Endothelial cell of umbilical vein (primary cell): ENCODE data around the gene FANCD2. TPM values are rescaled to one million over a fixed set of nuclear protein-coding genes. Genes with fewer than 3 reads are reported as not detected.

Experiments used
- BruUV-seq: library from RNA; stranded (reverse); fragments of 400-500 nt; replicated peaks from 2 replicates; lab custom pipeline; 2021; lab: Mats Ljungman, UMichigan
- CTCF ChIA-PET: fragments of 300-600, 350-600 bp; sonication (Branson Sonifier 250); formaldehyde crosslinking; loops from one replicate; lab custom pipeline; 2021; ENCODE audit warnings: antibody characterized with exemption, inconsistent platforms; lab: Charles Lee
- POLR2A ChIA-PET: fragments of 300-600, 350-600 bp; sonication (Branson Sonifier 250); formaldehyde crosslinking; loops from one replicate; lab custom pipeline; 2021; ENCODE audit warnings: antibody characterized with exemption, inconsistent platforms; lab: Charles Lee
- DNase-seq: peaks from one replicate; pipeline ENCODE4 v3.0.0-alpha.2; 2011; ENCODE audit warnings: low read depth, low spot score
- FAIRE-seq: peaks from 2 replicates; lab custom pipeline; 2011; peaks lifted over from hg19 to GRCh38; lab: Jason Lieb, UNC
- H2AFZ ChIP-seq: 2 replicates; pipeline ENCODE4 v1.6.0; 2012; ENCODE audit warnings: low read depth, low read length, control low read depth, inconsistent platforms
- H3K27ac ChIP-seq: 2 replicates; pipeline ENCODE4 v1.5.1; 2011; ENCODE audit warnings: low read depth, mild to moderate bottlenecking, control low read depth, low read length, moderate library complexity; ENCODE audit not compliant: insufficient read depth
- H3K27me3 ChIP-seq, 2 experiments: 2 replicates each; pipeline versions ENCODE4 v1.6.0 to v1.6.1; 2011; ENCODE audit warnings: low read length in 2 of 2, mixed read lengths in 1 of 2; ENCODE audit not compliant: control insufficient read depth in 2 of 2, insufficient read depth in 2 of 2
- H3K36me3 ChIP-seq, 2 experiments: 2 replicates in 1 of 2; 3 replicates in 1 of 2; pipeline ENCODE4 v1.5.1; 2011; ENCODE audit warnings: low read length in 2 of 2, mild to moderate bottlenecking in 1 of 2, moderate library complexity in 1 of 2; ENCODE audit not compliant: control insufficient read depth in 2 of 2, insufficient read depth in 2 of 2; ENCODE audit errors: extremely low read depth in 1 of 2
- H3K4me1 ChIP-seq: 3 replicates; pipeline ENCODE4 v1.5.1; 2011; ENCODE audit warnings: mild to moderate bottlenecking, low read length; ENCODE audit not compliant: control insufficient read depth, insufficient read depth; ENCODE audit errors: extremely low read depth
- H3K4me2 ChIP-seq: 2 replicates; pipeline ENCODE4 v1.6.1; 2011; ENCODE audit warnings: low read length, control low read depth, mixed read lengths; ENCODE audit not compliant: insufficient read depth
- H3K4me3 ChIP-seq, 3 experiments: fragments of 200-600 bp in 1 of 3; sonication (generic), shearing (Covaris generic) in 1 of 3; replicated peaks in 1 of 3; 2 replicates each; pipeline ENCODE4 v1.5.1; 2011 to 2016; ENCODE audit warnings: control low read depth in 3 of 3, low read length in 3 of 3, mild to moderate bottlenecking in 2 of 3, inconsistent platforms in 1 of 3, low read depth in 1 of 3, moderate library complexity in 1 of 3; ENCODE audit not compliant: insufficient read depth in 1 of 3
- H3K79me2 ChIP-seq: 2 replicates; pipeline ENCODE4 v1.6.0; 2012; ENCODE audit warnings: low read length, inconsistent platforms; ENCODE audit not compliant: control insufficient read depth, insufficient read depth
- H3K9ac ChIP-seq: replicated peaks from 2 replicates; pipeline ENCODE3; 2011; ENCODE audit warnings: low read length, control low read depth; ENCODE audit not compliant: insufficient read depth; ENCODE audit errors: extremely low read depth
- H3K9me1 ChIP-seq: replicated peaks from 3 replicates; pipeline ENCODE4 v1.6.0; 2011; ENCODE audit warnings: mild to moderate bottlenecking, low read length; ENCODE audit not compliant: control insufficient read depth, insufficient read depth; ENCODE audit errors: extremely low read depth
- H3K9me3 ChIP-seq: replicated peaks from 2 replicates; pipeline ENCODE4 v1.5.1; 2012; ENCODE audit warnings: low read length, inconsistent platforms; ENCODE audit not compliant: control insufficient read depth, insufficient read depth
- H4K20me1 ChIP-seq: replicated peaks from 2 replicates; pipeline ENCODE3; 2011; ENCODE audit warnings: mild to moderate bottlenecking, low read length; ENCODE audit not compliant: control insufficient read depth, insufficient read depth; ENCODE audit errors: extremely low read depth
- EZH2 ChIP-seq: IDR thresholded peaks from 2 replicates; pipeline ENCODE4 v1.6.1; 2012; ENCODE audit warnings: borderline replicate concordance, low read depth, mild to moderate bottlenecking, moderate library complexity, low read length, inconsistent platforms; ENCODE audit not compliant: severe bottlenecking
- FOS ChIP-seq: IDR thresholded peaks from 2 replicates; pipeline ENCODE4 v1.6.1; 2011; ENCODE audit warnings: mild to moderate bottlenecking, low read length, moderate library complexity, borderline replicate concordance; ENCODE audit not compliant: insufficient read depth
- GATA2 ChIP-seq: IDR thresholded peaks from 2 replicates; pipeline ENCODE4 v1.7.0; 2011; ENCODE audit warnings: low read depth, mild to moderate bottlenecking, moderate library complexity, mixed read lengths, low read length; ENCODE audit not compliant: insufficient read length, insufficient read depth
- JUN ChIP-seq: IDR thresholded peaks from 2 replicates; pipeline ENCODE4 v1.6.1; 2011; ENCODE audit warnings: borderline replicate concordance, low read depth; ENCODE audit not compliant: insufficient read length, insufficient read depth
- MYC ChIP-seq: IDR thresholded peaks from one replicate; pipeline ENCODE4 v1.6.1; 2011; ENCODE audit warnings: mild to moderate bottlenecking, low read depth, low read length
- POLR2A ChIP-seq: IDR thresholded peaks from 2 replicates; pipeline ENCODE4 v1.6.1; 2012; ENCODE audit warnings: low read depth, mild to moderate bottlenecking, control low read depth, low read length
- POLR2AphosphoS5 ChIP-seq: IDR thresholded peaks from 2 replicates; pipeline ENCODE4 v1.6.1; 2012; ENCODE audit warnings: low read depth, mild to moderate bottlenecking, control low read depth, low read length, moderate library complexity; ENCODE audit not compliant: insufficient read depth
- dilution Hi-C: fragments of 300-500 bp; cut with MboI; formaldehyde crosslinking; loops from one replicate; pipeline ENCODE4 v1.15.0; 2019; ENCODE audit warnings: low sequenced_read_pairs; ENCODE audit not compliant: extremely low pct_ligation_motif_present
- intact Hi-C: fragments of 100-400 bp; cut with micrococcal nuclease; formaldehyde crosslinking; loops from one replicate; pipeline ENCODE4 v1.10.0; 2022
- polyA plus RNA-seq, 4 experiments: library from polyadenylated mRNA; depleted of rRNA in 3 of 4; stranded (reverse) in 3 of 4; unstranded in 1 of 4; fragments of >200 nt; gene quantifications; 2 replicates each; pipeline versions ENCODE4 v1.2.1 to v1.2.3, GENCODE V29; 2011 to 2012; ENCODE audit warnings: missing spikeins in 1 of 4
- total RNA-seq: library from RNA; stranded (reverse); gene quantifications from 2 replicates; pipeline ENCODE4 v1.2.3, GENCODE V29; 2021
- TF ChIP-seq, protein P1 (sequence below): IDR thresholded peaks from 2 replicates; pipeline ENCODE4 v1.6.1; 2011; ENCODE audit not compliant: insufficient read depth, insufficient read length
- TF ChIP-seq, protein P2 (sequence below), 2 donors: IDR thresholded peaks; 1 replicate in 1 of 2; 2 replicates in 1 of 2; pipeline ENCODE4 v1.5.1; 2011; ENCODE audit warnings: low read length in 2 of 2, mild to moderate bottlenecking in 2 of 2, moderate library complexity in 2 of 2, control low read depth in 1 of 2, inconsistent platforms in 1 of 2, low read depth in 1 of 2; ENCODE audit not compliant: insufficient read depth in 1 of 2; ENCODE audit errors: extremely low read depth in 1 of 2

Gene FANCD2
- total and polyA plus RNA-seq, 2 donors (not counting 3 experiments of a cell fraction or from before 2014, with no cell fraction given): 8.2 to 26.8 TPM

DNA sequence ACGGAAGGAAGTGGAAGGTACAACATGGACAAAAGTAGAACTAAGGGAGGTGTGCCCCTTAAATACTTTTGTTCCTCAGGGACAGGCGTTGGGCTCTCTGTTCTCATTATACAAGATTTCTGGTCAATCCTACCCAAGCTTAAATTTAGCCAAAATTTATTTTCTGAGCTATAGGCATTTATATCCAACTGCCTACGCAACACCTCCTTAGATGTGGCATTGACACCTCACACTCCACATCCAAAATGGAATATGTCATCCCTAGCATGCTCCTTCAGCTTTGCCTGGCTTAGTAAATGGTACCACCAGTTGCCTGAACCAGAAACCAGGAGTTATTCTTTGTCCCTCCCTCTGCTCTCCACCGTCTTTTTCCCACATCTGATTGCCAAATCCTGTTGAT lies 55.6 kb downstream of the FANCD2 start:
- DNase-seq: no peak
- dilution Hi-C loops: no loop called here
- no peaks in the 10 kb centered on the region for H3K9me3 ChIP-seq
- intact Hi-C loops: no loop called here
- no peaks in the 10 kb centered on the region for H3K27me3 ChIP-seq
- peaks cover 0 to 2% of the 10 kb centered on the region in 2 experiments for H3K36me3 ChIP-seq
- H2AFZ ChIP-seq: no peak overlapping the region
- H3K4me1 ChIP-seq: no peaks in the 10 kb centered on the region
- CTCF ChIA-PET: interaction anchor here (1.2 kb wide), 1 partner anchor 19 kb away, joined by 3 read pairs; no protein-coding TSS in a partner anchor
- no peak for FAIRE-seq
- H3K9me1 ChIP-seq: no peaks in the 10 kb centered on the region
- no peak overlapping the region for H3K9ac ChIP-seq
- no peaks in the 10 kb centered on the region for H4K20me1 ChIP-seq
- BruUV-seq: no TSS peak
- no peak overlapping the region for H3K4me2 ChIP-seq
- TF ChIP-seq MYC: no peak
- TF ChIP-seq EZH2: no peak
- TF ChIP-seq POLR2AphosphoS5: no peak
- TF ChIP-seq, protein P1, sequence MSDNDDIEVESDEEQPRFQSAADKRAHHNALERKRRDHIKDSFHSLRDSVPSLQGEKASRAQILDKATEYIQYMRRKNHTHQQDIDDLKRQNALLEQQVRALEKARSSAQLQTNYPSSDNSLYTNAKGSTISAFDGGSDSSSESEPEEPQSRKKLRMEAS: no peak
- TF ChIP-seq FOS: no peak
- TF ChIP-seq, protein P2, sequence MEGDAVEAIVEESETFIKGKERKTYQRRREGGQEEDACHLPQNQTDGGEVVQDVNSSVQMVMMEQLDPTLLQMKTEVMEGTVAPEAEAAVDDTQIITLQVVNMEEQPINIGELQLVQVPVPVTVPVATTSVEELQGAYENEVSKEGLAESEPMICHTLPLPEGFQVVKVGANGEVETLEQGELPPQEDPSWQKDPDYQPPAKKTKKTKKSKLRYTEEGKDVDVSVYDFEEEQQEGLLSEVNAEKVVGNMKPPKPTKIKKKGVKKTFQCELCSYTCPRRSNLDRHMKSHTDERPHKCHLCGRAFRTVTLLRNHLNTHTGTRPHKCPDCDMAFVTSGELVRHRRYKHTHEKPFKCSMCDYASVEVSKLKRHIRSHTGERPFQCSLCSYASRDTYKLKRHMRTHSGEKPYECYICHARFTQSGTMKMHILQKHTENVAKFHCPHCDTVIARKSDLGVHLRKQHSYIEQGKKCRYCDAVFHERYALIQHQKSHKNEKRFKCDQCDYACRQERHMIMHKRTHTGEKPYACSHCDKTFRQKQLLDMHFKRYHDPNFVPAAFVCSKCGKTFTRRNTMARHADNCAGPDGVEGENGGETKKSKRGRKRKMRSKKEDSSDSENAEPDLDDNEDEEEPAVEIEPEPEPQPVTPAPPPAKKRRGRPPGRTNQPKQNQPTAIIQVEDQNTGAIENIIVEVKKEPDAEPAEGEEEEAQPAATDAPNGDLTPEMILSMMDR (IDR thresholded peaks at IDR 0.05; ENCODE audit: extremely low read depth in 1 of 2, insufficient read depth in 1 of 2, low read depth in 1 of 2, low read length in 2 of 2): no peak
- no peak for TF ChIP-seq GATA2
- no peak for TF ChIP-seq JUN
- no peak for TF ChIP-seq POLR2A
- POLR2A ChIA-PET: no interaction called here
- H3K27ac ChIP-seq: no peak overlapping the region
- no peak overlapping the region for H3K4me3 ChIP-seq
- no peaks in the 10 kb centered on the region for H3K79me2 ChIP-seq
